HepG2 (cell line): ENCODE results near the gene LAMP2. TPM values are rescaled to one million over a fixed set of nuclear protein-coding genes. Genes with fewer than 3 reads are reported as not detected.

Source experiments
- ATAC-seq: fragments of 200-7000 bp; cut with Tn5 transposase; 3 replicates; pipeline ENCODE4 v1.9.1; 2020; ENCODE audit warnings: mild to moderate bottlenecking, moderate library complexity
- BruUV-seq: library from RNA; stranded (reverse); fragments of 400-500 nt; replicated peaks from 2 replicates; lab custom pipeline; 2021; lab: Mats Ljungman, UMichigan
- CTCF ChIA-PET: fragments of 300-600 bp; formaldehyde crosslinking; extraction: SDS; loops from one replicate; lab custom pipeline; 2021; ENCODE audit warnings: low total read pairs, inconsistent platforms, low intra/inter-chr PET ratio; lab: Yijun Ruan, JAX
- POLR2A ChIA-PET: fragments of 350-600 bp; sonication (Branson Sonifier 250); formaldehyde crosslinking; loops from one replicate; lab custom pipeline; 2020; ENCODE audit warnings: antibody characterized with exemption, inconsistent platforms; lab: Yijun Ruan, JAX
- DNase-seq: peaks from one replicate; pipeline ENCODE4 v3.0.0-alpha.2; 2015; ENCODE audit warnings: low spot score
- FAIRE-seq: peaks from 3 replicates; lab custom pipeline; 2011; peaks lifted over from hg19 to GRCh38; lab: Jason Lieb, UNC
- H2AFZ ChIP-seq: one replicate; pipeline ENCODE4 v1.6.1; 2011; ENCODE audit warnings: low read length, inconsistent platforms
- H3K27ac ChIP-seq: fragments of 300-600 bp; 3 replicates; pipeline ENCODE4 v1.8.0; 2011; ENCODE audit warnings: mixed run types, mild to moderate bottlenecking, mixed read lengths, low read length, inconsistent platforms; ENCODE audit not compliant: insufficient read depth; ENCODE audit errors: extremely low read length
- H3K27me3 ChIP-seq, 2 experiments: fragments of 200-600 bp in 1 of 2; 2 replicates in 1 of 2; 3 replicates in 1 of 2; pipeline versions ENCODE4 v1.6.0 to v1.8.0; 2011; ENCODE audit warnings: low read length in 2 of 2, mild to moderate bottlenecking in 2 of 2, moderate library complexity in 2 of 2, inconsistent platforms in 1 of 2; ENCODE audit not compliant: insufficient read depth in 2 of 2, control insufficient read depth in 1 of 2
- H3K36me3 ChIP-seq, 2 experiments: fragments of 200-600 bp in 1 of 2; replicated peaks in 1 of 2; 2 replicates in 1 of 2; 3 replicates in 1 of 2; pipeline versions ENCODE4 v1.5.1 to v1.8.0; 2011; ENCODE audit warnings: low read length in 2 of 2, inconsistent platforms in 1 of 2; ENCODE audit not compliant: insufficient read depth in 2 of 2, control insufficient read depth in 1 of 2
- H3K4me1 ChIP-seq: 2 replicates; pipeline ENCODE4 v1.5.1; 2012; ENCODE audit warnings: low read length, inconsistent platforms; ENCODE audit not compliant: insufficient read depth
- H3K4me2 ChIP-seq: 2 replicates; pipeline ENCODE4 v1.6.0; 2011; ENCODE audit warnings: low read depth, low read length, inconsistent platforms
- H3K4me3 ChIP-seq, 3 experiments: fragments of 200-600 bp in 1 of 3; sonication (generic), shearing (Covaris generic) in 1 of 3; replicated peaks in 1 of 3; 2 replicates each; pipeline ENCODE4 v1.5.1; 2011 to 2016; ENCODE audit warnings: low read length in 3 of 3, inconsistent platforms in 2 of 3, low read depth in 2 of 3, mild to moderate bottlenecking in 2 of 3, control low read depth in 1 of 3, mixed read lengths in 1 of 3; ENCODE audit not compliant: insufficient read depth in 1 of 3
- H3K79me2 ChIP-seq: one replicate; pipeline ENCODE4 v1.6.1; 2011; ENCODE audit warnings: low read length, inconsistent platforms; ENCODE audit not compliant: insufficient read depth
- H3K9ac ChIP-seq: 2 replicates; pipeline ENCODE4 v1.6.0; 2011; ENCODE audit warnings: mild to moderate bottlenecking, low read depth, low read length, inconsistent platforms; ENCODE audit not compliant: insufficient read depth
- H3K9me3 ChIP-seq: 2 replicates; pipeline ENCODE4 v1.5.1; 2012; ENCODE audit warnings: mild to moderate bottlenecking, low read length
- H4K20me1 ChIP-seq: 2 replicates; pipeline ENCODE4 v1.6.0; 2011; ENCODE audit warnings: inconsistent platforms, mild to moderate bottlenecking, low read length, moderate library complexity; ENCODE audit not compliant: insufficient read depth
- MTERF4 ChIP-seq: sonication (generic); formaldehyde crosslinking; IDR thresholded peaks from 2 replicates; pipeline ENCODE4 v1.8.0; 2023; ENCODE audit warnings: mild to moderate bottlenecking, missing genetic modification reagents
- PBX2 ChIP-seq: IDR thresholded peaks from 2 replicates; pipeline ENCODE4 v1.6.1; 2016; ENCODE audit warnings: control low read depth
- THAP8 ChIP-seq: sonication (generic); formaldehyde crosslinking; IDR thresholded peaks from 2 replicates; pipeline ENCODE4 v1.5.1; 2020; ENCODE audit warnings: missing genetic modification reagents, mild to moderate bottlenecking, borderline replicate concordance
- ZNF790 ChIP-seq: sonication (generic); formaldehyde crosslinking; IDR thresholded peaks from 2 replicates; pipeline ENCODE4 v1.8.0; 2022; ENCODE audit warnings: missing genetic modification reagents, mild to moderate bottlenecking, borderline replicate concordance
- WGBS: methylation state at CpG from one replicate; pipeline ENCODE4 v1.1.6; 2017; ENCODE audit warnings: low lambda C conversion rate; 5-methylcytosine and 5-hydroxymethylcytosine counted together
- in situ Hi-C: cut with HindIII; loops from 2 replicates; pipeline ENCODE4 v1.10.0; 2017; ENCODE audit warnings: low pct_unique_long_range_greater_than_20kb; ENCODE audit not compliant: extremely low pct_ligation_motif_present
- intact Hi-C: fragments of 100-400 bp; cut with micrococcal nuclease; formaldehyde crosslinking; loops from one replicate; pipeline ENCODE4 v1.10.0; 2022; ENCODE audit not compliant: unreplicated experiment
- polyA plus RNA-seq, 8 experiments: library from polyadenylated mRNA; depleted of rRNA in 3 of 8; stranded (reverse) in 7 of 8; unstranded in 1 of 8; fragments of >200 nt; fragmentation: Illumina TruSeq in 4 of 8; extraction: Trizol in 4 of 8; gene quantifications; 2 replicates each; pipeline versions ENCODE4 v1.2.1 to v1.2.3, GENCODE V29; 2011 to 2016; ENCODE audit warnings: low read depth in 4 of 8, missing spikeins in 1 of 8, mixed read lengths in 1 of 8; ENCODE audit not compliant: insufficient read depth in 1 of 8
- total RNA-seq, 5 experiments: library from RNA; depleted of rRNA; stranded (reverse); fragments of >200 nt; fragmentation: Illumina TruSeq; extraction: Trizol; gene quantifications; 2 replicates each; pipeline ENCODE4 v1.2.3, GENCODE V29; 2016; ENCODE audit warnings: low read depth in 1 of 5
- TF ChIP-seq, protein P1 (sequence below): sonication (generic); formaldehyde crosslinking; IDR thresholded peaks from 2 replicates; pipeline ENCODE4 v1.9.0; 2021; ENCODE audit warnings: missing genetic modification reagents, borderline replicate concordance
- TF ChIP-seq, protein P2 (sequence below): sonication (generic); formaldehyde crosslinking; conservative IDR thresholded peaks from 2 replicates; pipeline ENCODE4 v1.4.0; 2020; ENCODE audit warnings: missing genetic modification reagents

Gene LAMP2
- total and polyA plus RNA-seq, 2 of the 13 experiments (the other 11 are each of a cell fraction or from before 2014, with no cell fraction given): 127 to 170 TPM

DNA sequence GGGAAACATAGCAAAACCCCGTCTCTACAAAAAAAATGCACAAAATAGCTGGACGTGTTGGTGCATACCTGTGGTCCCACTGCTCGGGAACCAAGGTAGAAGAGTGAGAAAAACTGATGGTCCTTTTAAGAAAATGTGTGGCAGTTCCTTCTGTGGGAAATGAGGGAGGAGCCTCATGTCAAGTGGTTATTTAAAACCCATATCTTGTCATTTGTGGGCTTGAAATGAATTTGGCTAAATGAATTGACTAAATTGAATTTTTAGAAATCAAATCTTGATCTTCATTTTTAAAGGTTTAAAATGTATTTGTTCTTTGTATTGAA is 16.2 kb upstream of the LAMP2 start:
- Histone ChIP-seq H3K9me3 (no peaks in the 10 kb centered on the region), H4K20me1 (no peaks in the 10 kb centered on the region), H3K4me3 (peak overlapping the region in 1 of 3 experiments; percentile 55; a peak in 1 of 6 replicates), H3K79me2 (no peaks in the 10 kb centered on the region), H2AFZ (no peak overlapping the region), H3K4me2 (peak overlapping the region; percentile 80), H3K27ac (peak overlapping the region; percentile 91), H3K27me3 (no peaks in the 10 kb centered on the region), H3K4me1 (peaks cover 29% of the 10 kb centered on the region), H3K36me3 (no peaks in the 10 kb centered on the region), H3K9ac (0 out of 2 replicates have a peak overlapping the region, but pooled peaks have one; percentile 54)
- ChIA-PET POLR2A (interaction anchor here (1.7 kb wide), 1 partner anchor 76 kb away, joined by 20 read pairs; the partner anchor contains the start of gene CUL4B), CTCF (no interaction called here)
- no peak for ATAC-seq
- no TSS peak for BruUV-seq
- no peak for FAIRE-seq
- DNase-seq: no peak
- intact Hi-C loops (no loop called here), in situ Hi-C loops (no loop called here)
- 86% methylated on average over 3 of the region's 3 CpGs for WGBS
- TF ChIP-seq, protein P1, sequence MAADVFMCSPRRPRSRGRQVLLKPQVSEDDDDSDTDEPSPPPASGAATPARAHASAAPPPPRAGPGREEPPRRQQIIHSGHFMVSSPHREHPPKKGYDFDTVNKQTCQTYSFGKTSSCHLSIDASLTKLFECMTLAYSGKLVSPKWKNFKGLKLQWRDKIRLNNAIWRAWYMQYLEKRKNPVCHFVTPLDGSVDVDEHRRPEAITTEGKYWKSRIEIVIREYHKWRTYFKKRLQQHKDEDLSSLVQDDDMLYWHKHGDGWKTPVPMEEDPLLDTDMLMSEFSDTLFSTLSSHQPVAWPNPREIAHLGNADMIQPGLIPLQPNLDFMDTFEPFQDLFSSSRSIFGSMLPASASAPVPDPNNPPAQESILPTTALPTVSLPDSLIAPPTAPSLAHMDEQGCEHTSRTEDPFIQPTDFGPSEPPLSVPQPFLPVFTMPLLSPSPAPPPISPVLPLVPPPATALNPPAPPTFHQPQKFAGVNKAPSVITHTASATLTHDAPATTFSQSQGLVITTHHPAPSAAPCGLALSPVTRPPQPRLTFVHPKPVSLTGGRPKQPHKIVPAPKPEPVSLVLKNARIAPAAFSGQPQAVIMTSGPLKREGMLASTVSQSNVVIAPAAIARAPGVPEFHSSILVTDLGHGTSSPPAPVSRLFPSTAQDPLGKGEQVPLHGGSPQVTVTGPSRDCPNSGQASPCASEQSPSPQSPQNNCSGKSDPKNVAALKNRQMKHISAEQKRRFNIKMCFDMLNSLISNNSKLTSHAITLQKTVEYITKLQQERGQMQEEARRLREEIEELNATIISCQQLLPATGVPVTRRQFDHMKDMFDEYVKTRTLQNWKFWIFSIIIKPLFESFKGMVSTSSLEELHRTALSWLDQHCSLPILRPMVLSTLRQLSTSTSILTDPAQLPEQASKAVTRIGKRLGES (CRISPR knock-in tag): no peak
- no peak for TF ChIP-seq ZNF790 (CRISPR knock-in tag)
- TF ChIP-seq, protein P2, sequence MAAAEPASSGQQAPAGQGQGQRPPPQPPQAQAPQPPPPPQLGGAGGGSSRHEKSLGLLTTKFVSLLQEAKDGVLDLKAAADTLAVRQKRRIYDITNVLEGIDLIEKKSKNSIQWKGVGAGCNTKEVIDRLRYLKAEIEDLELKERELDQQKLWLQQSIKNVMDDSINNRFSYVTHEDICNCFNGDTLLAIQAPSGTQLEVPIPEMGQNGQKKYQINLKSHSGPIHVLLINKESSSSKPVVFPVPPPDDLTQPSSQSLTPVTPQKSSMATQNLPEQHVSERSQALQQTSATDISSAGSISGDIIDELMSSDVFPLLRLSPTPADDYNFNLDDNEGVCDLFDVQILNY (CRISPR knock-in tag): no peak
- no peak for TF ChIP-seq THAP8 (CRISPR knock-in tag)
- no peak for TF ChIP-seq PBX2 (CRISPR knock-in tag)
- no peak for TF ChIP-seq MTERF4 (CRISPR knock-in tag)
